Fibroblast of peridontal ligament (primary cell): ENCODE measurements around the gene C11orf68.

Experiments
- DNase-seq: peaks from one replicate; pipeline ENCODE4 v3.0.0-alpha.2; 2010; ENCODE audit errors: extremely low read depth

The C11orf68 gene

DNA sequence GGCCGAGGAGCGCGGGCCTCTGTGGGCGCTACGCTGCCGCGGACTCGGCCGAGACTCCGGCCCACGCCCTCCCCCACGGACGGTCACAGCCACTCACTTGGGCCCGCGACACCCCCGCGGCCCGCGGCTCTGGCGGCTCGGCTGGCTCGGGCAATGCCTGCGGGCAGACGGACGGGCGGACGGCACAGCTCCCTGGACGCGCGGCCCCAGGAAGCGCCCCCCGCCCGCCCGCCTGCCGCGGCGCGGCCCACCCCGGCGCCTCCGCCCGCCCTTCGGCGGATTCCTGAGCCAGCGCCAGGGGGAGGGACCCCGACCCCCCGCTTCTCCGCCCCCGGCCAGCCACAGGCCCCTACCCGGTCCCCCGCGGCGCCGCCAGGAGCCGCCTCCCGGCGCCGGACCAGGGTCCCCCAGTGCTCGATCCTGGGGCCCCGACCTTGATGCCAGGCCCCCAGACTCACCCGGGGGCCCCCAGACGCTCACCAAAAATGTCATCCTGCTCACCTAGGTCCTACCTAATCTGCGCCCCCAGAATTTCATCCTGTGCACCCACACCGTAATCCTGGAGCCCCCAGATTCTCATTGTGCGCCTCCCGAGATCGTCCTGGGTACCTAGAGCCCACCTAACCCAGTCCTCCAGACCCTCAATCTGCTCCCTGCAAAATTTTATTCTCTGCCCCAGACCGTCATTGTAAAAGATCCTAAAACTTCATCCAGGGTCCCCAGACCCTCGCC lies 46.1 kb downstream of the C11orf68 start, which contains the start of gene EFEMP2:
Gene EFEMP2, minus strand, starts transcription at position 215 of the 732 bp plus-strand sequence. CDS start 446 bp downstream, outside the sequence.
- DNase-seq, result no peak

GRCh38 chr11:65871811-65872548 lies 46.9 kb downstream of the C11orf68 start:
- no peak for DNase-seq

- no peak for DNase-seq
Observed at GRCh38 chr11:65870706-65871681, 47.9 kb downstream of the C11orf68 start.

DNA sequence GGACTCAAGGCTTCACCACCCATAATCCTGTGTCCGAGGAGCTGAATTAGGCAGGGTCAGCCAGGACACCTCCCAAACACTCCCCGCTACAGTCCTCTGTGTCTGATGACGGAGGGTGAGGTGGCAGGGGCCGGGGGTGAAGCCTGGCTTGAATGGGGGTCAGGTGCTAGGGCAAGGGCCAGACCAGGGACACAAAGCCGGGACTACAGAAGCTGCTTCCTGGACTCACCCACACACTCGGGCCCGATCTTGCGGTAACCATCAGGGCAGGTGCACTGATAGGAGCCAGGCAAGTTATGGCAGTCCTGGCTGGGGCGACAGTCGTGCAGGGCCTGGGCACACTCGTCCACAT lies 48.6 kb downstream of the C11orf68 start:
- no peak for DNase-seq

DNA sequence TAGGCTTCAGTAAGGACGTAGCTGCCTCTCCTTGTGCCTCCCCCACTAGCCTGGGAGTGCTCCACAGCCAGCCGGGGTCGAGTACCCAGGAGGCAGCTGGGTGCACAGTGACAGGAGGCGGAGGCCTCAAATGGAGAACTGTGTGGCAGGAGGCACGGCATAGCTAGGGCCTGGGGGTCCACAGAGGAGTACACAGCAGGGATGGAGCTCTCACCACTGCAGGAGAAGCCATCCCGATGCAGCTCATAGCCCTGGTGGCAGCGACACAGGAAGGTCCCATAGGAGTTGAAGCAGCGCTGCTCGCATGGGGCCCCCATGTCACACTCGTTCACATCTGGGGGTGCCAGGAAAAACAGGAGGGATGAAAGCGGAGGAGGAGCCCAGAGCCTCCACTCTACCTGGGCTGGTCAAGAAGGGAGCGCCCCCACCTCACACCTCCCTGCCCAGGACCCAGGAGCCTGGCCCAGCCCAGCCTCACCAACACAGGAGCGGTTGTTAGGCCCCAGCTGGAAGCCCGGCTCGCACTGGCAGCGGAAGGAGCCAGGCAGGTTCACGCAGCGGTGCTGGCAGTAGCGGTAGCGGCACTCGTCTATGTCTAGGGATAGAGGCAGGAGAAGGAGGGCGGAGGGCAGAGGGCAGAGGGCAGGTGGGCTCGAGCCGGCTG lies 49.1 kb downstream of the C11orf68 start:
- no peak for DNase-seq

GRCh38 chr11:65868907-65869306 lies 50.0 kb downstream of the C11orf68 start:
- DNase-seq, result no peak

- DNase-seq, result no peak
Observed at GRCh38 chr11:65868076-65868667, 50.7 kb downstream of the C11orf68 start.

DNA sequence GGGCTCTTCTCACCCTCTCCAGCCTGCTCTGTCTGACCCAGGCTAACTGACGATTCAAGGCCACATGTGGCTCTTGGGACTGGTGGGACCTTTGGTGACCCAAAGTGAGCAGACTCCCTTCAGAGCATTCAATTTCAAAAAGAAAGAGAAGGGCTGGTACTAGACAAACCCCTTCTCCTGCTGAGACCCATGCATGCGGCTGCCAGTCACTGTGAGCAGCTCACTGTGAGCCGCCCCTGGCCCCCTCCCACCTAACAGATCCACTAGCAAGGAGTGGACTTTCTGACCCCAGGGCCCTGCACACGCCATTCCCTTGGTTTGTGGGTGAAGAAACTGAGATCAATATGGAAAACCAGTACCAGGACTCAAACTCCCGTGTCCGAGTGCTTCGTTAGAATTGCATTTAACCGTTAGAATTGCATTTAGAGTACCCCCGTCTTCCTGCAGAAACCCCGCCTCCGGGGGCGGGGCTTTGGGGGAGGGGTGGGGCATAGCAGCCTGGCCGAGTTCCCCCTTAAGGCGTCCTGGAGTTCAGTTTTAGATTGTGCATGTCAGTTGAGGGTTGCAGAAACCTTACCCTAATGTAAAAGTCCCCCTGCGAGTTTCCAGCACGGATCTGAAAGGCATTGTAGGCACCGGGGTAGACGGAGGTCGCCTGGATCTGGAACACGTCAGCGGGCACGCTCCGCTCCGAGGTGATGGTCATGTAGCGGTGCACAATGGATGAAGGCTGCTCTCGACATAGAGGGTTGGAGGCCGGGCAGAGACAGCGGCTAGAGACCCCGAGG lies 51.4 kb downstream of the C11orf68 start:
- no peak for DNase-seq
